ENCODE measurements around the gene RAB37. TPM values are rescaled to one million over a fixed set of nuclear protein-coding genes. Genes with fewer than 3 reads are reported as not detected.

RAB37 gene
- total and polyA plus RNA-seq, 9 of the 15 experiments (the other 6 are each of a cell fraction or from before 2014, with no cell fraction given), result 0.03 to 0.27 (median 0.11) TPM; not detected in 4

- no peak for TF ChIP-seq E2F4 (CRISPR knock-in tag; IDR thresholded peaks at IDR 0.05; ENCODE audit: low read depth)
- peak; percentile 89 for TF ChIP-seq POLR2A (conservative IDR thresholded peaks at IDR 0.05)
- no peak for TF ChIP-seq SRSF3 (IDR thresholded peaks at IDR 0.05; ENCODE audit: insufficient read depth, low read length)
- TF ChIP-seq CREB1 (IDR thresholded peaks at IDR 0.05), result peak; percentile 72
- peak; percentile 53; the same call in 1 of the 2 replicates for TF ChIP-seq CREB1 (CRISPR knock-in tag; IDR thresholded peaks at IDR 0.05)
- peak; percentile 96 for TF ChIP-seq MTA3 (IDR thresholded peaks at IDR 0.05; ENCODE audit: borderline replicate concordance)
- no peak for TF ChIP-seq ATF1 (CRISPR knock-in tag; IDR thresholded peaks at IDR 0.05)
- peak; percentile 82 for TF ChIP-seq ATF1 (tag; IDR thresholded peaks at IDR 0.05)
- 0 out of 4 replicates have a peak, but pooled peaks of 1 of the 2 experiments have one; percentile 51 for TF ChIP-seq KDM4B (IDR thresholded peaks at IDR 0.05; ENCODE audit: borderline replicate concordance in 2 of 2, low read depth in 1 of 2)
- TF ChIP-seq ARID3B (CRISPR knock-in tag; IDR thresholded peaks at IDR 0.05; ENCODE audit: borderline replicate concordance), result no peak
- peak; percentile 32; the same call in 1 of the 2 replicates for TF ChIP-seq BHLHE40 (IDR thresholded peaks at IDR 0.05; ENCODE audit: low read length)
- TF ChIP-seq ZNF707 (CRISPR knock-in tag; conservative IDR thresholded peaks at IDR 0.05), result no peak
- TF ChIP-seq ELF4 (CRISPR knock-in tag; IDR thresholded peaks at IDR 0.05), result peak; percentile 45; the same call in 1 of the 2 replicates
- no peak for TF ChIP-seq PTTG1 (tag; IDR thresholded peaks at IDR 0.05; ENCODE audit: low read depth)
- peak; percentile 55; the same call in 1 of the 2 replicates for TF ChIP-seq JUN (IDR thresholded peaks at IDR 0.05; ENCODE audit: borderline replicate concordance, low read depth, low read length)
- TF ChIP-seq JUN (CRISPR knock-in tag; IDR thresholded peaks at IDR 0.05; ENCODE audit: borderline replicate concordance), result no peak
- TF ChIP-seq SPI1 (IDR thresholded peaks at IDR 0.05; ENCODE audit: borderline replicate concordance, low read depth, low read length), result peak; percentile 60; the same call in 1 of the 2 replicates
- no peak for TF ChIP-seq ZSCAN29 (IDR thresholded peaks at IDR 0.05)
- no peak for TF ChIP-seq ZNF717 (CRISPR knock-in tag; IDR thresholded peaks at IDR 0.05)
- peak; percentile 87 for TF ChIP-seq C11orf30 (IDR thresholded peaks at IDR 0.05; ENCODE audit: low read depth)
- TF ChIP-seq NFIC (IDR thresholded peaks at IDR 0.05), result 0 out of 2 replicates have a peak, but pooled peaks have one; percentile 16
- TF ChIP-seq HDAC1 (IDR thresholded peaks at IDR 0.05), result peak in 1 of 2 experiments; percentile 98; a peak in 2 of 4 replicates
- peak; percentile 89 for TF ChIP-seq SUPT5H (IDR thresholded peaks at IDR 0.05)
- peak; percentile 89 for TF ChIP-seq KLF13 (tag; IDR thresholded peaks at IDR 0.05; ENCODE audit: borderline replicate concordance, low read depth)
- TF ChIP-seq E2F8 (IDR thresholded peaks at IDR 0.05; ENCODE audit: low read depth, partially characterized antibody), result peak; percentile 86
Observed at GRCh38 chr17:74776044-74776962, 39.2 kb downstream of the RAB37 start, which contains the start of gene NAT9 (continued).

Data from K562 (cell line).